CD4-positive, alpha-beta T cell treated with Interleukin-21 for 1 hour (primary cell): ENCODE measurements around the gene RPL36AL.
"Not testable (repeated sequence)": the region's sequence is repeated elsewhere in the genome, so short reads cannot be mapped to it uniquely, and the experiment has no call there.

Experiments used
- DNase-seq: peaks from one replicate; pipeline ENCODE4 v3.0.0-alpha.2; 2020

RPL36AL gene

DNA sequence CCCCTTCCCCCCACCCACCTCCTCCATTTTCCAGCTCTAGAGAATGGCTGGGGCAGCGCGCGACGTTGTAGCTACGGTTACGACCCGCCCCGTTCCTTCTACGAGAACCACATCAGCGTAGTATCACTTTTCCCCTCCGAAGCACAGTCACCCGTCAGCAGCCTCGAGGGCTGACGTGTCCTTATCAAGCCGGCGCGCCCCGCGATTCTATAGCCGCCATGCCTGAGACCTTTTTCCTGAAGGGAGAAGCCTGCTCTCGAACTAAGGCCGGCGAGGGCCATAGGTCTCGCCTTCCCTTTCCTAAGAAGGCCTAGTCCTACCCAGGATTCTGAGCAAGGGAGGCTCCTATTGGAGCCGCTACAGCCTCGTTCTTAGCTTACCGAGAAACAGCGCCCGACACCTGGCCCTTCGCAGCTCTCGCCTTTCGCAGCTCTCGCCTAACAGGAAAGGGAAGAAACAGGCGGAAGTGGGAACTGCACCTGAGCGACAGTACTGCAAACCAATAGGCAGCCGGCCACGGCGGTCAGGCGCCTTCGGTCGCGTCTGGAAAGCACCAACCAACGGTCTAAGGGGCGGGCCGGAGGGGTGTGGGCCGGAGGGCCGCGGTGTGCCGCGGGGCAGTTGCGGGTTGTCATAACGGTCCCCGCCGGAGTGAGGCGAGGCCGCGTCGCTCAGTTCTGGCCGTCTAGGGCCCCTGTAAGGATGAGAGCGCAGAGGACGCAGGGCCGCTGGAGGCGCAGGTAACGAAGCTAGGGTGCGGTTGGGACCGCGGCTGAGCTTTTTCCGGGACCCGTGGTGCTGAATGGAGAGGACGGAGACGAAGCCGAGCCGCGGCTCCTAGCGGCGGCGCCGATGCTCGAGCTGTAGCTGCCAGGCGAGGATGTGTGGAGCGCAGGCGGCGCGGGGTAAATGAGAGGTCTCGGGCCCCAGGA lies at the start of gene RPL36AL, which contains the start of gene MGAT2:
RPL36AL (minus strand) TSS at position 445 of the 932 bp plus-strand sequence. CDS start 1,522 bp downstream, outside the sequence.
MGAT2 (plus strand) TSS at position 618 of the 932 bp plus-strand sequence. CDS start 470 bp downstream, outside the sequence.
- DNase-seq: peak; percentile 95

DNA sequence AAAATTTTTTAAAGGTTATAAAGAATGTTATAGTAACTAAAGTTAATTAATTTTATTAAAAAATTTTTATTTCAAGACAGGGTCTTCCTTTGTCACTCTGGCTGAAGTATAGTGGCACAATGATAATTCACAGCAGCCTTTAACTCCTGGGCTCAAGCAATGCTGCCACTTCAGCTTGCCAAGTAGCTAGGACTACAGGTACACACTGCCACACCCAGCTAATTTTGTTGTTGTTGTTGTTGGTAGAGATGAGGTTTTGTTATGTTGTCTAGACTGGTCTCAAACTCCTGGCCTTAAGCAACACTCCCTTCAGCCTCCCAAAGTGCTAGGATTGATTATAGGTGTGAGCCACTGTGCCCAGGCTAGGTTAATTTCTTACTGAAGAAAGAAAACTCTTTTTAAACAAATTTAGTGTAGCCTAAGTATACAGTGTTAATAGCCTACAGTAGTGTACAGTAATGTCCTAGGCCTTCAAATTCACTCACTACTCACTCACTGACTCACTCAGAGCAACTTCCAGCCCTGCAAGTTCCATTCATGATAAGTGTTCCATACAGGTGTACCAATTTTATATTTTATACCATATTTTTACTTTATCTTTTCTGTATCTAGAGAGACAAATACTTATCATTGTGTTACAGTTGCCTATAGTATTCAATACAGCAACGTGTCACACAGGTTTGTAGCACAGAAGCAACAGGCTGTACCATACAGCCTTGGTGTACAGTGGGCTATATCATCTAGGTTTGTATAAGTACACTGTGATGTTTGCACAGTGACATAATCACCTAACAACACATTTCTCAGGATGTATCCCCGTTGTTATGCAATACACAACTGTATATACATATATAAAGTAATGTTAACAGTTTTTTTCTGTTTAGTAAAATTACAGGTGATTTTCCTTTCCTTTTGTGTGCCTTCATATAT lies 39.4 kb upstream of the RPL36AL start:
- DNase-seq: no peak

DNA sequence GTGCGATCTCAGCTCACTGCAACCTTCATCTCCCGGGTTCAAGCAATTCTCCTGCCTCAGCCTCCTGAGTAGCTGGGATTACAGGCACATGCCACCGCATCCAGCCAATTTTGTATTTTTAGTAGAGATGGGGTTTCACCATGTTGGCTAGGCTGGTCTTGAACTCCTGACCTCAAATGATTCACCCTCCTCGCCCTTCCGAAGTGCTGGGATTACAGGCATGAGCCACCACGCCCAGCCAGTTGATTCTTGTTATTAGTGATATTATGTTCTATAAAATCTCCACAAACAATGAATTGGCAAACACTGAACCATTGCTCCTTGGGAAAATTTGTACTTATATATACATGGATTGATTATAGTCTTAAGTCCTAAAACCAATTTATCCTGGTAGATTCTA lies 37.1 kb upstream of the RPL36AL start:
- DNase-seq: not testable (repeated sequence)

DNA sequence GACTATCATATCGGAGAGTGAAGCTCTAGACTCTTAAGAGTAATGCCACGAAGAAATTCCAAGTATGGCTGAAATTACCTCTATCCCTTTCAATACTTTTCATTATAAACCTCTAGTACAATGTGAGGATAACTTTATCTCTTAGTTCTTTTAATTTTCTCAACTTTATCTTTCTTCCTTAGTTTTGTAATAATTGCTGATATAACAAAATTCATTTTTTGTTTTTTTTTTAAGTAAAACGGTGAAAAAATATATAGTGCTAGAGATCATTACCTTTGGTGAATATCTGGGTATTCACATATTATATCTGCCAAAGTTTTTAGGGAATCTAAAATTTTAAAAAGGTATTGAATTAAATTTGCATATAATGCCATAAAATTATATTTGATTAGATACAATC lies 34.1 kb upstream of the RPL36AL start:
- no peak for DNase-seq

DNA sequence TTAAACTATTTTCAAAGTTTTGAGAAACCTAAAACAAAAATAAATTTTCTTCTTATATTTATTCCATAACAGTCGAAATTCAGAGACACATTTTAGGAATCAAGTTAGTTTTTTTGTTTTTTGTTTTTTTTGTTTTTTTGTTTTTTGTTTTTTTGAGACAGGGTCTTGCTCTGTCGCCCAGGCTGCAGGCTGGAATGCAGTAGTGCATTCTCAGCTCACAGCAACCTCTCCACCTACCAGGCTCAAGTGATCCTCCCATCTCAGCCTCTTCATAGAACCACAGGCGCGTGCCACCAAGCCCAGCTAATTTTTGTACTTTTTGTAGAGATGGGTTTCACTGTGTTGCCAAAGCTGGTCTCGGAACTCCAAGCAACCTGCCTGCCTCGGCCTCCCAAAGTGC lies 33.1 kb upstream of the RPL36AL start:
- no peak for DNase-seq

DNA sequence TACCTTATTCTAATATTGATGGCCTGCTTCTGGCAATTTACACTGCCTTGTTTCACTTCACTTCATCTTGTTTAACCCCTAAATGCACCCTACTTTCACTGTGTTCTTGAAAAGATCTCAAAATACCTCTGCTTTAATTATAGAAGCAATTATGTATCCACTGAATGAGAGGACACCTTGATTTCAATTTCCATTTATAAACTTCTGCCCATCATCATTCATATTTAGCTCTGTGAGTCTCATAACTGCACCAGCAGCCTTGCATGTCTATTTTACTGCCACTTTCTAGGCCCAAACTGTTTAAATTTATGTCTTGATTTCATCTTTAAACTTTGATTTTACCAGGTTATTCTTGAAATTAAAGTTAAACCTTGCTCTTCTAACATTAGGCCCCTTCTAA lies 21.7 kb upstream of the RPL36AL start:
- no peak for DNase-seq

DNA sequence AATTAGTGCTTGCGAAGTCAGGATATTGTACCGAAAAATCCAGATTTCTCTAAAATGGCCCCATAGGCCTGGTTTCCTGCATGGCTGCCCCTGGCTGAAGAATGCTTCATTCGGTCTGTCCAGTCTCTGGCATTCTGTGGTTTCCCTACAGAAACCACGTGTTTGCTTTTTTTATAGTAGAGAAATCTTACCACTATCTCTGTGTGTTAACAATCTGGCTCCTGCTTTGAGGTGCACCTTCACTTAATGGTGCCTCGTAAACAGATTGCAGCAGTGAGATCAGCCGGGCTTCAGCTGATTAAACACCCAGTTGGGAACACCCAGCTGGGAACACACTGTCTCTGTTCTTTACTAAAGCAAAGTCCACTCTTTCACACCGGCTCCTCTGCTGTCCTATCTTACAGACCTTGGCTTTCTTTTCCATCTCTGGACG lies 21.3 kb upstream of the RPL36AL start:
- no peak for DNase-seq

DNA sequence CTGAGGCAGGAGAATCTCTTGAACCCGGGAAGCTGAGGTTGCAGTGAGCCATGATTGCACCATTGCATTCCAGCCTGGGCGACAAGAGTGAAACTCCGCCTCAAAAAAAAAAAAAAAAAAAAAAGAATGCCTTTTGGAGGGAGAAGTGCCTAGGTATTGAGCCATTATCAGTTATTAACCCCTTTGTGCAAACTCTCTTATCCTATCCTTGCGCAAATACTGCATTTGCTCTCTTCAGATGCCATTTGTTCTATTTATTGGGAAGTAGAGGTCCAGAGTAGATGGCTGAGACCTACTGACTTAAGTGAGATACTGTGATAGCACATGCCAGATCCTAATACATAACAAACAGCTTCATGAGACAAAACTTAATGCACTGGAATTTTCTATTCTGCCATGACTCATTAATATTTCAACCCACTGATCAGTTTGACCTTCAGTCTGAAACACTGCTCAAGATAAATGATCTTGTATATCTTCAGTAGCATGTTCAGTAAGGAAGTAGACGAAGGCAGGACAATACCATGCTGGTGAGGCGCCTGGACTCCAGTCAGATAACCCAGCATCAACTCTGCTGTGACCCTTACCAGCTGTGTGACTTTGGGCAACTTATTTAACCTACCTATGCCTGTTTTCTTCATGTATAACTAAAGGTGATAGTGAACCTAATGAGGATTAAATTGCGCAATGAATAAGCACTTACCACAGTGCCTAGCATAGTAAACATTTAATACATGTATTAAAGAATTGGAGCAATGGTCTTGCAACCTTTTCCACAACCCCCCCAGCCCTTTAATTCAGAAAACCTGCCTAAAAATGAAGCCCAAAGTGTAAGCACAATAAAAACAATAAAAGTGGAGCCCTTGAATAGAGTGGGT lies 20.4 kb upstream of the RPL36AL start:
- no peak for DNase-seq

DNA sequence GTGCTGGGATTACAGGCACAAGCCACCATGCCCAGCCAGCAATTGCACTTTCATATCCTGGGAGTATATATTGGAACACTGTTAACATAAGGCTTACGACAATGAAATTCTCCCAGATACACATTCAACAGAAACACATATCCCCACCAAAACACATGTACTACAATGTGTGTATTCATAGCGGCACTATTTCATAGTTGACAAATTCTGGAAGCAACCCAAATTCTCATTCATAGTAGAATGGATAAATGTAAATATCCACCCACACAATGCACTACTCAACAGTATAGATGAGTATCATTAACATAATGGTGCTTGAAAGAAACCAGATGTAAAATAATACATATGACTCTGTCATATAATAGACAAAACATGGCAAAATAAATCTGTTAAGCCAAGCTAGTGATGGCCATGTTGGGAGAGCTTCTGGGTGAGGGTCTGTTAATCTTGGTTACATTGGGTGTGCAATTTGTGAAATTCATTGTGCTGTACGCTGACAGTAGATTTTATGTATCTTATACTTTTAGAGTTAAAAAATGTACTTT lies 17.2 kb upstream of the RPL36AL start:
- no peak for DNase-seq

DNA sequence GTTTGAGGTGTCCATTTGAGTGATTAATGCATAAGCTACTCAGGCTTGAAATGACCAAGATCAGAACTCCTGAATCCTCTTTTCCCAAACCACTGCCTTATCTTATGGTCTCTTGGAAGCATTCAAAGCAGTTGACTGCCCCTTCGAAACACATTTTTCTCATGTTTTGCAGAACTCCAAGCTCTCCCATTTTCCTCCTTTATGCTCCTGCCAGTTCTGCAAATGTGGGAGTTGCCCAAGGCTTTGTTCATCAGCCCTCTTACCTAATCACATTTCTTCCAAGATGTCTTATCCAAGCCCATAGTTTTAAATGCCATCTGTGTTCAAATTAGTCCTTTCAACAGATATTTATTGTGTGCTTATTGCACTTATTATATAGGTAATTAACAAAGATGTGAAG lies 16.4 kb upstream of the RPL36AL start:
- no peak for DNase-seq

DNA sequence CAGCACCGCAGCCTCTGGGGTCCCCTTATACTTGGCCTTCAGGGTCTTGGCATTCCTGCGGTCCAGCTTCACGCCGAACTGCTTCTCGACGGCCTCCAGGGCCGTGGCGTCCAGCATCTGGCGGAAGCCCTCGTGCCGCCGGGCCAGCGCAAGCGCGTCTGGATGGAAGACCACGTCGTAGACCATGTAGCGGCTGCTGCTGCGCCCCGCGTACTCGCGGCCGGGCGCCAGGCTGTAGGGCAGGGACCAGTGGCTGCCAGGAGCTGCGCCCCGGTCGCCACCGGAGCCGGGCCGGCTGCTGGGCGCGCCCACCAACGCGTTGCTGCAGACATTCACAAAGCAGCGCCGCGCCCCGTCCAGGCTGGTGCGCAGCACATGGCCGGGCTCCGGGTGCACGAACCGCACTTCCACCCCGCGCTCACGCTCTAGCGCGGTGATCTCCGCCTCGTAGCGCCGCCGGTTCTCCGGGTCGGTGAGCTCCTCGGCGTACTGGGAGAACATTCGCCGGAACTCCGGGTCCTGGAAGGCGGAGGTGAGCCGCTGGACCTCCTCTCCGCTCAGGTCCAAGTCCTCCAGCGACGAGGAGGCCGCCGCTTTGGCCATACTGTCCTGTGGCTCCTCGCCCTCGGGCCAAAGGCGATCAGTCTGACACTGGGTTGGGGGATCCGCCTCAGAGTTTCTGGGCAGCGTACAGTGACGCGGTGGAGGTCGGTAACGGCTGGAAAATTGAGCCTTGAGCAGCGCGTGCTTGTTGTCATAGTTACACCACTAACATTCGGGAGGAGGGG lies 14.3 kb upstream of the RPL36AL start, which contains the start of gene DNAAF2:
DNAAF2 (minus strand) TSS at position 698 of the 788 bp plus-strand sequence; CDS start at position 603, 95 bp downstream.
- peak; percentile 82 for DNase-seq

DNA sequence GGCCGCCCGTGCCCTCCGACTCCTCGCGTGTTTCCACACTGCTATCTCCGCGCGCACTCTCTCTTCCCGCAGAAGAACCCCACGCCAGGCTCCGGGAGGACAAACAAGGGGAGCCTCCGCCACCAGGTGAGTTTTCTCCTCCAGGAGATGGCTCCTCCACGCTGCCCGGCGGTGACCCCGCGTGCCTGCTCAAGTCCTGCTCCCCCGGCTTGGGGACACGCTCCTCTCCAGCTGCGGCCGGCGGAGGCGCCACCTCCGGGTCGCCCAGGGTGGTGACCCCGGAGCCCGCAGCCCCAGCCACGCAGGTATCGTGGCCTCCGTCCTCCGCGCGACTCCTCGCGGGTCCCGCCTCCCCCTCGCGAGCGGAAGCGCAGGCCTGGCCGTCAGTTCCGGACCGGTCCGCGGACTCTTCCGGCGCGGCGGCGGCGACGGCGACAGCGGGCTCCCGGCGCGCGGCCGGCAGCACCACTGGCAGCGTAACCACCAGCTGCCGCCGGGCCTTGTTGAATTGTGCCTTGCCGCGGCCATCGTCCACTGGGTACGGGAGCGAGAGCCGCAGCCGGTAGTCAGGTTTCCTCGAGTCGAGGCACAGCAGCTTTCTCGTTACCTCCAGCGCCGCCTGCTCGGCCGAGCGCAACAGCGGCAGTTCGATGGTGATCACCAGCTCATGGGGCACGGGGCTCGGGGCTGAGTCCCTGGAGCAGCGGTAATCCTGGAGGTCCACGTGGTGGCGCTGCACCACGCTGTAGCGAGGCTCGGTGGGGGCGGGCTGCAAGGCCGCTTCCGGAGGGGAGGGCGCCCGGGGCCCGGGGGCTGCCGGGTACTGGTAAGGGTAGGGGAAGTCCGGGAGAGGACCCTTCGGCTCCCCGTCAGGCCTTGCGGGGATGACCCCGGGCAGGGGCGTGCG lies 13.5 kb upstream of the RPL36AL start:
- DNase-seq: peak; percentile 95

DNA sequence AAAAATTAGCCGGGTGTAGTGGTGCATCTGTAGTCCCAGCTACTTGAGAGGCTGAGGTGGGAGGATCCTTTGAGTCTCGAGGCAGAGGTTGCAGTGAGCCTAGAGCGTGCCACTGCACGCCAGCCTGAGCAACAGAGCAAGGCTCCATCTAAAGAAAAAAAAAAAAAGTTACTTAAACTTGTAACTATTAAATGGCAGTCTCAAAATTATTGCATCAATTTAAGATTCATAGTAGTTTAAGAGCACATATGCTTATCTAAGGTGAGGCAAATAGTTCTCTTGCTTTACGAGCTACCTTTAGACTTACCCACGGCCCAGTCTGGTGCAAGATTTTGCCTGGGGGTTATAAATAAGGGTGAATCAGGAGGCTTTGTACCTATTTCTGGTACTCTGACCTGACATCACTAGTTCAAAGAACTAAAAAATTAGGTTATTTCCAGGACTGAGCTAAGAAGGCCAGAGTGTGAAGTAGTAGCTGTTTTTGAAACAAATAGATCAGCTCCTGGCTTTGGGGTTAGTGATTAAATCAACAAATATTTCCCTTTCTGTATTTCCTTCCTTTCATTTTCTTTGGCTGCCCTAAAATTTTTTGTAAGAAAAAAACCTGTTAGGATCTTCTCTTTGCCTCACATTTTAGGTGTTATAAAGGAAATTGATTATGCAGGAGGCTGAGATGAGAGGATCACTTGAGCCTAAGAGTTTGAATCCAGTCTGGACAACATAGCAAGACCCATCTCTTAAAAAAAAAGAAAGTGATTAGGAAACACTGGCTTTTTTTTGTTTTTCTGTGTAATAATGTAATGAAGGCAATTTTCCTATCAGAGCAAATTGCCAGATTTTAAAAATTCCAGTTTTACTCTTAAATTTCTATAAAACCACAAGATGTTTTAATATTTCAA lies 3.8 kb upstream of the RPL36AL start:
- peak; percentile 72 for DNase-seq

DNA sequence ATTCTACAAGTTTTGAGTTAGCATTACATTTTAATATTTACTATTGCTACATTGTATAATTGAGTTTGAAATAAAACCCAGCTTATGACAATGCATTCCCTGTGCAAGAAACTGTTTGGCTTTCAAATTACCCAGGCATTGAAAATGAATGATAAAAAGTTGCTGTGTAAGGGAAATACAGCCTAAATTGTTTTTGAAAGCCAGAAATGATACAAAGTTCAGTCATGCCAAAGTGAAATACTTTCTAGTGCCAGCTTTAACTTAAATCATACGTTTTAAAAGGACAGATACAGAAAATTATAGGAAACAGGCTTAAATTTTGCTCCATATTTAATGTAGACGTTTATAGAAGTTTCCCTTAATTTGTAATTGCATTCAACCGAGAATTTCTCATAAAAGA lies 3.0 kb upstream of the RPL36AL start:
- no peak for DNase-seq

DNA sequence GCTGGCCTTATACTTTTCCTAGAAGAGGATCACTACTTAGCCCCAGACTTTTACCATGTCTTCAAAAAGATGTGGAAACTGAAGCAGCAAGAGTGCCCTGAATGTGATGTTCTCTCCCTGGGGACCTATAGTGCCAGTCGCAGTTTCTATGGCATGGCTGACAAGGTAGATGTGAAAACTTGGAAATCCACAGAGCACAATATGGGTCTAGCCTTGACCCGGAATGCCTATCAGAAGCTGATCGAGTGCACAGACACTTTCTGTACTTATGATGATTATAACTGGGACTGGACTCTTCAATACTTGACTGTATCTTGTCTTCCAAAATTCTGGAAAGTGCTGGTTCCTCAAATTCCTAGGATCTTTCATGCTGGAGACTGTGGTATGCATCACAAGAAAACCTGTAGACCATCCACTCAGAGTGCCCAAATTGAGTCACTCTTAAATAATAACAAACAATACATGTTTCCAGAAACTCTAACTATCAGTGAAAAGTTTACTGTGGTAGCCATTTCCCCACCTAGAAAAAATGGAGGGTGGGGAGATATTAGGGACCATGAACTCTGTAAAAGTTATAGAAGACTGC lies 1.7 kb upstream of the RPL36AL start:
- DNase-seq: no peak

DNA sequence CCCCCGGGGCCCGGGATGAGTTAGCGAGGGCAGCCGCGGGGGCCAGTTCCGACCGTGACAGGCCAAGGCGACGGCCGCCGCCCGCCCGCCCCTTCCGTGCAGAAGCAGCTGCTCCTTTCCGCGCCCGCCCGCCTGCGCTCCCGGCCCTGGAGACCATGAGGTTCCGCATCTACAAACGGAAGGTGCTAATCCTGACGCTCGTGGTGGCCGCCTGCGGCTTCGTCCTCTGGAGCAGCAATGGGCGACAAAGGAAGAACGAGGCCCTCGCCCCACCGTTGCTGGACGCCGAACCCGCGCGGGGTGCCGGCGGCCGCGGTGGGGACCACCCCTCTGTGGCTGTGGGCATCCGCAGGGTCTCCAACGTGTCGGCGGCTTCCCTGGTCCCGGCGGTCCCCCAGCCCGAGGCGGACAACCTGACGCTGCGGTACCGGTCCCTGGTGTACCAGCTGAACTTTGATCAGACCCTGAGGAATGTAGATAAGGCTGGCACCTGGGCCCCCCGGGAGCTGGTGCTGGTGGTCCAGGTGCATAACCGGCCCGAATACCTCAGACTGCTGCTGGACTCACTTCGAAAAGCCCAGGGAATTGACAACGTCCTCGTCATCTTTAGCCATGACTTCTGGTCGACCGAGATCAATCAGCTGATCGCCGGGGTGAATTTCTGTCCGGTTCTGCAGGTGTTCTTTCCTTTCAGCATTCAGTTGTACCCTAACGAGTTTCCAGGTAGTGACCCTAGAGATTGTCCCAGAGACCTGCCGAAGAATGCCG lies 872 bp upstream of the RPL36AL start:
- DNase-seq: no peak

DNA sequence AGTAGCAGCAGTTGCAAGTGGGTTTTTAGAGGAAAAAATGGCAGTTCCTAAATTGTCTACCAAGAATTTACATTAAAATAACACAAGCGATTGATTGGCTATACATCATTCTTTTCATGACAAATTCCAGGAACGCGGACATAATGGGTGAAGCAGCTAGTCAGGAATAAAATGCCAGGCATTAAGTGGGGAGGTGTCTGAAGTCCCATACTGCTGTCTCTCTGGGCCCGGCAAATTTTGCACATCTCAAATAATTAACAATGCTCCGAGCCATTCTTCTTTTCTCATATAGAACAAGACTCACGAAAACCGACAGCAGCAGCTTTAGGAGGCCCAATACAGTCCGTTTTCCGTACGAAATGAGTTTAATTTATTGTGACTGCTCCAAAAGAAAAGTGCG lies 696 bp downstream of the RPL36AL start:
- no peak for DNase-seq

DNA sequence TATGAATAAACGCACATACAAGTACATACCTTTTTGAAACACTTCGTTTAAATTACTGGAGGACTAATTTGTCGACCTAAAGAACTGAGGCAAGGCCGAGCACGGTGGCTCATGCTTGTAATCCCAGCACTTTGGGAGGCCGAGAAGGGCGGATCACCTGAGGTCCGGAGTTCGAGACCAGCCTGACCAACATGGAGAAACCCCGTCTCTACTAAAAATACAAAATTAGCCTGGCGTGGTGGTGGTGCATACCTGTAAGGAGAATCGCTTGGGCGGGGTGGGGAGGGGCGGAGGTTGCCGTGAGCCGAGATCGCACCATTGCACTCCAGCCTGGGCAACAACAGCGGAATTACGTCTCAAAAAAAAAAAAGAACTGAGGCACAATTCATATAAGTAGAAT lies 1.2 kb downstream of the RPL36AL start:
- not testable (repeated sequence) for DNase-seq
